Skin epidermis (tissue), 12 donors: ENCODE measurements around the gene ATP12A.

ENCODE experiments used
- H3K27ac ChIP-seq, 21 experiments: fragments of 200-600 bp; sonication (generic) in 11 of 21; one replicate each; pipeline ENCODE4 v1.5.0; 2020; ENCODE audit warnings: mild to moderate bottlenecking in 3 of 21, inconsistent platforms in 2 of 21, moderate library complexity in 2 of 21
- H3K4me3 ChIP-seq, 7 experiments: fragments of 200-600 bp; sonication (generic) in 2 of 7; one replicate each; pipeline ENCODE4 v1.5.0; 2020; ENCODE audit warnings: inconsistent platforms in 2 of 7, mild to moderate bottlenecking in 2 of 7, moderate library complexity in 1 of 7

ATP12A gene

DNA sequence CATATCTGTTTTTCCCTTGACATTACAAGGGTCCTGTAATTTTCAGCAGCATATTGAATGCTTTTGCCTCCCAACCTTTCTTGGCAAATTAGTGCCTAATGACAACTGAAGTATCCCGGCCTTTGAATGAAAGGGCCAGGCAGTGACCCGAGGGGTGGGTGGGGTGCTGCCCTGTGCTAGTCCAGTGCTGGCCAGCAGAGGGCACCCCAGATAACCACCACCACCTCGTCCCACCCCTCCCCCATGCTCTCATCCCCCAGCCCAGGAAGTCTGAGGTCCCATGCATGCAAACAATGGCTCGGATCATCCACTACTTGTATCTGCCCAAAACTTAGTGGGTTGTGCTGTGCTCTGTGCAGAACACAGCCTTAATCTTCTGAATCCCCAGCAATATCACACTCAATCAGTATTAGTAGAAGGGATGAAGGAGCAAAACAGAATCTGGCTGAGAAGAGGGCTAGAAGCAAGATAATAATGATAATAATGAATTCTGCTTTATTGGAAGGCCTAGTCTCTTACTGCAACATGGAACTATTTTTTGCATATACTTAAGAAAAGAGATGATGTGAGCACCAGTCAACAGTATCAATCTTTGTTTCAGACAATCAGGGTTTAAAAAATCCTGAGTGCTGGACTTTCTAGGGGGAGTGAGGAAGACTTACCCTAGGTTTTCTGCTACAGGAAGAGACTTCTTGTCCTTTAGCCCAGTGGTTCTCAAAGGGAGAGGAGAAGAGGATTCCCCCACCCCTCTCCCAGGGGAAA is 3.8 kb downstream of the ATP12A start:
- no peak overlapping the region for H3K4me3 ChIP-seq
- H3K27ac ChIP-seq = peak overlapping the region in 1 of 21 experiments; percentile 42

DNA sequence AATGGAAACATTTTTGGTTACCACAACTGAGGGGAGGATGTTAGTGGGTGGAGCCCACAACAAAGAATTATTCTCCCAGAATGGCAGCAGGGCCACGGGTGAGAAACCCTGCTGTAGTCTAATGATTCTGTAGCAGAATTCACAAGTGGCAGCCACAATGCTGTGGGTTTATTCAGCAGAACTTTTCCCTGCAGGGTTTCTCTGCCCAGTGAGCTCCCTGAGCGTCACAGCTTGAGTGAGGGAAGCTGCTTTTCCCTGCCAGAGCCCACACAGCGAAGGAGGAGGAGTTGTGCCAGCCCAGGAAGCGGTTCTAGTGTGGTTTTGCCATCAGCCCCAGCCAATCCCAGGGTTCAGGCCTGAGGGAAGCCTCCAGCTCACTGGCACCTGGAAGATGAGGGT is 4.4 kb downstream of the ATP12A start:
- Histone ChIP-seq H3K27ac (peak overlapping the region in 2 of 21 experiments; percentile 5 to 42), H3K4me3 (no peak overlapping the region)

DNA sequence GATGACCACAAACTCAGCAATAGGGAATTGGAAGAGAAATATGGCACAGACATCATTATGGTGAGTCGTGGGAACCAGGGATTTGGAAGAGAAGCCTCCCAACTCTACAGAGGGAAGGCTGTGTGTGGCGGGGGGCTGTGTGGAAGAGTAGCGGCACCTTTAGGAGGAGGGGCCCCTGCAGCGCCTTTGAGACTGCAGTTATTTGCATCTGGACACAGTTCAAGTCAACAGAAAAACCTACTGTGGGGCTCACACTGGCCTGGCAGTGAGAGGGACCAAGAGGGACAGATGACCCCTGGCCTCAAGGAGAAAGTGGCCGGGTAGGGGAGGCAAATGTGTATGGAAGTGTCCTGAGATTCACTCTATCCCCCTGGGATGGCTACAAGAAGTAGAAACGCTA is 5.1 kb downstream of the ATP12A start:
- Histone ChIP-seq H3K4me3 (no peak overlapping the region), H3K27ac (no peak overlapping the region)

DNA sequence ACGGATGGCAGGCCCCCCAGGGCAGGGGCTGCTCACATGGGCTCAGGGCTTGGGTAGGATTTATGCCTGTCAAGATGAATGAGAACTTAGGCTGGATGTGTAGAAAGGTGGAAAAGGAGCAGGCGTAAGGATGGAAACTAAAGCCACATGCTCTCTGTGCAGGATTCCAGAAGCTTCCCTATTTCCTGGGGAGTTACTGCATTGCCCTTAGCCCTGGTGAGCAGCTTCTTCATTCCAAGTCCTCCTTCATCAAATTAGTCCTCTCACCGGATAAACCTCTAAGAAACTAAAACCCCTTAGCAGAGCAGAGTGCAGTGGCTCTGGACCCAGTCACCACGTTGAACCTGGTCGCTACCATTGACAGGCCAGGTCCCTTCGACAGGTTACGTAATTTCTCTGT is 7.4 kb downstream of the ATP12A start:
- H3K4me3 ChIP-seq = no peak overlapping the region
- no peak overlapping the region for H3K27ac ChIP-seq

DNA sequence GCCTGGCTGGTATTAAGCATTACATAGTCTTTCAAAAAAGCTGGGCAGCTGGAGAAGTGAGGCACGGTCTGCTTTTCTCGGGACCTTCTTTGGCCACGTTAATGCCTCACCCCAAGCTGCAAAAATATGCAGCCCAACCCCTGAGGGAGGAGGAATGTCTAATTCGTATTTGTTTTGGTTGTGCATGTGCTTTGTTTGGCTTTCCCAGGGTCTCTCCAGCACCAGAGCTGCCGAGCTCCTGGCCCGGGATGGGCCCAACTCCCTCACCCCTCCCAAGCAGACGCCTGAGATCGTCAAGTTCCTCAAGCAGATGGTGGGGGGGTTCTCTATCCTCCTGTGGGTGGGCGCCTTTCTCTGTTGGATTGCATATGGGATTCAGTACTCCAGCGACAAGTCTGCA is 7.9 kb downstream of the ATP12A start:
- H3K4me3 ChIP-seq = no peak overlapping the region
- no peak overlapping the region for H3K27ac ChIP-seq

DNA sequence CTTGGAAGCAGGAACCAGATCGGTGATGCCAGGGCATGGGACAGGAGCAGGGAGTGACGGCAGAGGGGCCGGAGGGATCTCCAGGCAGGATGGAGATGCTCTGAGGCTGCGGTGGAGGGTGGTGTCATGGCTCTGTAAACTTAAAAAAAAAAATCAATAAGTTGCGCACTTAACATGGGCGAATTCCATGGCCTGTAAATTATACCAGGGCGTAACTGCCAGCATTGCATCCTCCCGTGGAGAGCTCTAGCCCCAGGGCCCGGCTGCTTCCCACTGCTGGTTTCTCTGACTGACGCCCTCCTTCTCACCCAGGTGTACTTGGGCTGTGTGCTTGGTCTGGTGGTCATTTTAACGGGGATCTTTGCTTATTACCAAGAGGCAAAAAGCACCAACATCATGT is 8.7 kb downstream of the ATP12A start:
- Histone ChIP-seq H3K4me3 (no peak overlapping the region), H3K27ac (no peak overlapping the region)

DNA sequence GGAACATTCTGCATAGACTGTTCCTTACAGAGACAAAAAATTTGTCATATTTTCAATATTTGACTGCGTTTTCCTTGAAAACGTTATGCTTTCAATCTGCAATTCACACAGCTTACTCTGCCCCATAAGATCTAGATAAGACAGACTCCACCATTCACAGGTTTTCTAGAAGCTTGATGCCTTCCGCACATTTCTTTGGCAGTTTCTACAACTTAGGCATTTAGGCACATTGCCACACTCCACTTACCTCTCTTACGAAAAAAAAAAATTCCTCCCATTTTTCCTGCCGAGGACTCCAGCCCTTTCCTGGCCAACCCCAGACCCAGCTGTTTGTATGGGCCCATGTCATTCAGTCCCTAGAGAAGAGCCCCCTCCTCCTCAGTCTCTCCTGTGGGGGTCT is 11.2 kb downstream of the ATP12A start:
- Histone ChIP-seq H3K4me3 (no peak overlapping the region), H3K27ac (no peak overlapping the region)

DNA sequence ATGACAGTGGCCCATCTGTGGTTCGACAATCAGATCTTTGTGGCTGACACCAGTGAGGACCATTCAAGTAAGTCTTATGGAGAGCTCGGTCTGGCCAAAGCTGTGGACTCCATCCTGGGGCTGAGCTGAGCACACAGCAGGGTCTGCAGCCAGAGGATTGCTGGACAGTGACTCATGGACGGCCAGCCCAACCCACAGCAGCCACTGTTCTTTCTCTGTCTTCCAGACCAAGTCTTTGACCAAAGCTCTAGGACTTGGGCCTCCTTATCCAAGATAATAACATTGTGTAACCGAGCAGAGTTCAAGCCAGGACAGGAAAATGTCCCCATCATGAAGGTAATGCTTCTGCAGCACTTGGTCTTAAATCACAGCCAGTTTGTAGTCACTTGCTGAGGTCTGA is 12.4 kb downstream of the ATP12A start:
- no peak overlapping the region for H3K4me3 ChIP-seq
- H3K27ac ChIP-seq = no peak overlapping the region

DNA sequence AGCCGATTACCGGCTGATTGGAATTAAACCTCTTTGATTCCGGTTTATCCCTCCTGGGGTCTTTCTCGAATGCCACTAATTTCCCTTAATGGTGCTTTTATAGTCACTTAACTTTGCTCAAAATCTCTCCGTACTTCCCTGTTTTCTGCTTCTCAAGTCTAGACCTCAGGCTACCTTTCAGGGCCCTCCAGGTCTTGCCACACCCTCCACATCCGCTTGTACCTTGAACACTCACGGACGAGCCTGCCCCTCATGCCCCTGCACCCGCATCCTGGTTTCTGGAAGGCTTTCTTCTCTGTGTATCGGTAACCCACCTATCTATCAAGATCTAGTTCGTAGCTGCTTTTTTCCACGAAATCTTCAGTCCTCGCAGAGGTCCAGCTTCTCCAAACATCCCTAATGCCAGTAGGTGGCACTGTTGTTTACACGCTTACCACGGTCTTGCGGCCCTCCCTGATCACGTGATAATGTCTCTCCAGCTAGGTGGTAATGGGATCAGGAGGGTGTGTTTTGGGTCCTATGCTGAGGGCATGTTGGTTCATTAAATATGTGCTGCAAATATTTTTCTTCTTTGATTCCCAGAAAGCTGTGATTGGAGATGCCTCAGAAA is 13.8 kb downstream of the ATP12A start:
- Histone ChIP-seq H3K4me3 (no peak overlapping the region), H3K27ac (no peak overlapping the region)

DNA sequence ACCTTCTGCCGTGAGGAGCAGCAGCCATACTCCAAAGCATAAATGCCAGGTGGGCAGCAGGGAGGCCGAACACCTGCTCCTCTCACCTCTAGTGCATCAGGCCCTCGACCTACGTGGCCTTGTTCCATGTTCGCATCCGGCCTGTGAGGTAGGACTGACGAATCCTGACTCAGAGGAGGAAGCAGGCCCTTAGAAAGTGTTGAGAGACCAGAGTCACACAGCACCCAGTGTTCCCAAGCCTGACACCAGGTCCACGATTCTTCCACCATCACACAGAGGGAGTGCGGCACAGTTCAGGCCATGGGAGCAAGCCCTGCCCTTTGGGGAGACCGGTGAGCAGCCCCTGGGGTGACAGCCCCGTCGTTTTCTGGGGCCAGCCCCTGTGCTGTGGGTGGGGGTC is 14.7 kb downstream of the ATP12A start:
- Histone ChIP-seq H3K27ac (no peak overlapping the region), H3K4me3 (no peak overlapping the region)

DNA sequence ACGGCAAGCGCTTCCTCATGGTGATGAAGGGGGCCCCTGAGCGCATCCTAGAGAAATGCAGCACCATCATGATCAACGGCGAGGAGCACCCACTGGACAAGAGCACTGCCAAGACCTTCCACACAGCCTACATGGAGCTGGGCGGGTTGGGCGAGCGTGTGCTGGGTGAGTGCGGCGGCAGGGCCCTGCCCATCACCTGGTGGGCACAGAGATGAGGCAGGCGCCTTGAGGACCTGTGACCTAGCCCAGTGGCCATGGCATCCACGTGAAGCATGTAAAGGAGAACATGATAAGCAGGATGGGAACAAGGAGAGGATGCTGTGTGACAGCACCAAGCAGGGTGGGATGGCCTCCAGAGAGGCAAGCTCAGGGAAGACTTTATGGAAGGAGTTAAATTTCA is 18.5 kb downstream of the ATP12A start:
- Histone ChIP-seq H3K27ac (no peak overlapping the region), H3K4me3 (no peak overlapping the region)

DNA sequence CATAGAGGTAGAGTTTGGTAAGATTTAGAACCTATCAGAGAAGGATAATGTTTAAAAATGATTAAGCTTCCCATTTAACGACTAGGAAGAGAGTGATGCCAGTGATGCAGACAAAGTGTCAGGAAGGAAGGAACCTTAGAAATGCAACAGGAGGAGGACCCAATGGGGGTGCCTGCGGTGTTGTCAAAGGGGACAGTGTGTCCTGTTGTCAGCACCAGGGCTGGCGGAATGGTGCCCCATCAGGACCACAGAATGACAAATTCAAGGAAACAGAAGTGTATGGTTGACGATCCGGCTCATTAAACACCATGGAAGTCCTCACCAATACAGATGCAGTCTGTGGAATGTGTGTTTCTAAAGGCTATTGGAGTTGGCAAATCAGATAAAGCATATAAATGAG is 19.3 kb downstream of the ATP12A start:
- Histone ChIP-seq H3K27ac (no peak overlapping the region), H3K4me3 (no peak overlapping the region)

DNA sequence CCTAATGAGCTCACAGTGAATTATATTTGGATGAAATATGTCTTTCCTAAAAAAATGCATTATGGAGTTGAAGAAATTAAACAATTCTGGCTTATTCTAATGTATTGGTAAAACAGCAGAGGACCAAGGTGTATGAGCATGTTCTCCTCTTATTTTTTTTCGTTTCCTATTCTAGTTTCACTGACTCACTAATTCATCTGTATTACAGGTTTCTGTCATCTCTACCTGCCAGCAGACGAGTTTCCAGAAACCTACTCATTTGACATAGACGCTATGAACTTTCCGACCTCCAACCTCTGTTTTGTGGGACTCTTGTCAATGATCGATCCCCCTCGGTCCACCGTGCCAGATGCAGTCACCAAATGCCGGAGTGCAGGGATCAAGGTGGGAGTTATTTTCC is 20.3 kb downstream of the ATP12A start:
- no peak overlapping the region for H3K4me3 ChIP-seq
- H3K27ac ChIP-seq = no peak overlapping the region

DNA sequence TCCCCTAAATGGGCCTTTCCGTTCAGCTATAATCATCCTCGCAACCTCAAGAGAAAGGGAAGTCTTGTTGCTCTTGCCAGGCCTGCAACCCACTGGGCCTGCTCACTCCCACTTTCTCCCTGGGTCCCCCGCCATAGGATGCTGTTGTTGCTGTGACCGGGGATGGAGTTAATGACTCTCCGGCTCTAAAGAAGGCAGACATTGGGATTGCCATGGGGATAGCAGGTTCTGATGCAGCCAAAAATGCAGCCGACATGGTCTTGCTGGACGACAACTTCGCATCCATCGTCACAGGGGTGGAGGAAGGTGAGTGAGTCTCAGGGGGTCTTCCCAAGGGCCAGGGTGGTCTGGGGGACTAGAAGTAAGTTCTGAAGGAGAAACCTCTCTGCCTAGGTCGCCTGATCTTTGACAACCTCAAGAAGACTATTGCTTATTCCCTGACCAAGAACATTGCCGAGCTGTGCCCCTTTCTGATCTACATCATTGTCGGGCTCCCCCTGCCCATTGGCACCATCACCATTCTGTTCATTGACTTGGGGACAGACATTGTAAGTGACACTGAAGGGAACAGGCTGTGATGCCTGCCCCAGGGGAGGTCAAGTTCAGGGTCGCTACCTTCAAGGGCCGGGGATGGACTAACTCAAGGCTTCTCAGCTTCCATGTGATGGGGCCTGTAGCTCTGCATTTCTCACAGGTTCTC is 26.8 kb downstream of the ATP12A start:
- H3K27ac ChIP-seq = no peak overlapping the region
- H3K4me3 ChIP-seq = no peak overlapping the region

DNA sequence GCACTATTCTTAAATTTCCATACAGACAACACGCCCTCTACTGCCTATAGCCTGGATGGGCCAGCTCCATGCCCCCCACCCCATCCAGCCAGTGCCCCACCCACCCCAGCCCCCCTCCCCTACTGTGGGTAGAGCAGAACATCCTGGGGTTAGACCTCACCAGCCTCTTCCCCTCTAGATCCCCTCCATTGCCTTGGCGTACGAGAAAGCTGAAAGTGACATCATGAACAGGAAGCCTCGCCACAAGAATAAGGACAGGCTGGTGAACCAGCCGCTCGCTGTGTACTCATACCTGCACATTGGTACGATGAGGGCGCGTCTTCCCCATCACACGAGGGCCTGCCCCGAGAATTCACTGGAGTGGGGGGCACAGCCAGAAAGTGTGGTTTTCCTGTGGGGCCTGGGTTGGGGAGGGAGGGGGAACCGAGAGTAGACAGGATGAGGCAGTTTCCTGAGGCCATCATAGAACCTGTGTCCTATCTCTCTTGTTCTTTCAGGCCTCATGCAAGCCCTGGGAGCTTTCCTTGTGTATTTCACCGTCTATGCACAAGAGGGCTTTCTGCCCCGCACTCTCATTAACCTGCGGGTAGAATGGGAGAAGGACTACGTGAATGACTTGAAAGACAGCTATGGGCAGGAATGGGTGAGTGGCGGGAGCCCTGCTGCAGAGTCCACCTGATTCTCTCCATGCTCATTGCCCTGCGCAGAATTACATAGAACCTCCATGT is 29.1 kb downstream of the ATP12A start:
- peak overlapping the region in 1 of 21 experiments; percentile 27 for H3K27ac ChIP-seq
- H3K4me3 ChIP-seq = no peak overlapping the region

DNA sequence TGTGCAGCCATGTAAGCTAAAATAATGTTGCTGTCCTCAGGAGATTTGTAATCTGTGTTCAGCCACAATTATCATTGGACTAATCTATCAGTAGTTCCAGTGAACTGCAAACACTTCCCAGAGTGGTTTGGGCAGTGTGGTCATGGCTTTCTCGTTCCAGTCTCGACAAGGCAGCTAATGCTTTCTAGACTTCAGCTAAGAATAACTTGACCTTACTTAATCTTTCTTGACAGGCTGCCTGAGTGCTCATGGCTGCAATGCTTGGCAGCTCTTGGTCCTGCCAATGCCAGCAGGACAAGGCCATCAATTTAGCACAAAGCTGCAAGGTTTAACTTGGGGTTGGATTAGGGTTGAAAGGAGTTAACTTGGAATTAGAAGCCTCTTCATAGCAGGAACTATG is 32.8 kb downstream of the ATP12A start:
- Histone ChIP-seq H3K4me3 (no peak overlapping the region), H3K27ac (no peak overlapping the region)

DNA sequence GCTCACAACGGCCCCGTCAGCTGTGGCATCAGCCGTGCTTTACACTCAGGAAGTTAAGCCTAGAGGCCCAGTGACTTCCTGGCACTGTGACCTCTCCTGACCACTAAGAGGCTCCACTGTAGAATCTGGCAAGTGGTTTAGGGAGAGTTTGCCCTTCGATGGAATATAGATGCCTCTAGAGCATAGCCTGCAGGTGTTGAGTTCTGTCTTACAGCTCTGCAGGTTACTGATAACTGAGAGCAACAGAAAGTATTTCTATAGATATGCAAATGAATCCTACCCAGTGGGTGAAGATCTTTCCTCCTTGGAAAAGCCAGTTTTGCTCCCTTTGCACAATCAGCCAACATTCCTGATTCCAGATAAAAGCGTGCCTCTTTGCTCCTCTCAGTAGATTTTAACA is 35.8 kb downstream of the ATP12A start:
- Histone ChIP-seq H3K4me3 (no peak overlapping the region), H3K27ac (no peak overlapping the region)

DNA sequence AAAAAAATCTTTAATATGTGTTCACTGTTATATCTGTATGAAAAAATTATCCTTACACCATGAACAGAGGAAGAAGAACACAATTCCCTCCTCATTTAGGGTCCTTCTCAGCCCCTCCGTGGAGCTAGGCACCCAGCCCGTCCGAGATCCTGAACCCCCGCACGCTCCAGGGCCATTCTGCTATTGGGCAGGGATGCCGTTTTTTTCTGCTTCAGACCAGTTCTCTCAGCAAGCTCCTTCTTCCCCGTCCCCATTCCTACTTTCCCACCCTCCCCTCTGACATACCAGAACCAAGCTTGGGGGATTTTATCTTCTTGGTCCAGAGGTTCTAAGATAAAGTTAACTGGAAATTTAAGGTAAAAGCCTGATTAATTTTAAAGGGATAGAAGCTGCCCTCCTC is 36.2 kb downstream of the ATP12A start:
- Histone ChIP-seq H3K27ac (no peak overlapping the region), H3K4me3 (no peak overlapping the region)

DNA sequence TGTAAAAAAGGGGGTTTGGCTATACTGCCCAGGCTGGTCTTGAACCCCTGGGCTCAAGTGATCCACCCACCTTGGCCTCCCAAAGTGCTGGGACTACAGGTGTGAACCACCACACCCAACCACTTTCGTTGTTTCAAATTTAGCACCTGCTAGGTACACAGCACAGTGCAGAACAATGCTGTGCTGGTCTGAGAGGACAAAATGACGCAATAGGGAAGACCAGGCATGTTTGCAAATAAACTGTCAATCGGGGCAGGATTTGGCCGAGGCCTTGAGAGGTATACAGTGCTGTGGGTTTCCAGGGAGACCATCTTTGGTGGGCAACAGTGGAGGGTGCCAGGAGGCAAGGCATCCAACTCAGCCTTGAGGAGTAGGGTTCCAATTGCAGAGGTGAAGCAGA is 37.0 kb downstream of the ATP12A start:
- Histone ChIP-seq H3K27ac (no peak overlapping the region), H3K4me3 (no peak overlapping the region)

DNA sequence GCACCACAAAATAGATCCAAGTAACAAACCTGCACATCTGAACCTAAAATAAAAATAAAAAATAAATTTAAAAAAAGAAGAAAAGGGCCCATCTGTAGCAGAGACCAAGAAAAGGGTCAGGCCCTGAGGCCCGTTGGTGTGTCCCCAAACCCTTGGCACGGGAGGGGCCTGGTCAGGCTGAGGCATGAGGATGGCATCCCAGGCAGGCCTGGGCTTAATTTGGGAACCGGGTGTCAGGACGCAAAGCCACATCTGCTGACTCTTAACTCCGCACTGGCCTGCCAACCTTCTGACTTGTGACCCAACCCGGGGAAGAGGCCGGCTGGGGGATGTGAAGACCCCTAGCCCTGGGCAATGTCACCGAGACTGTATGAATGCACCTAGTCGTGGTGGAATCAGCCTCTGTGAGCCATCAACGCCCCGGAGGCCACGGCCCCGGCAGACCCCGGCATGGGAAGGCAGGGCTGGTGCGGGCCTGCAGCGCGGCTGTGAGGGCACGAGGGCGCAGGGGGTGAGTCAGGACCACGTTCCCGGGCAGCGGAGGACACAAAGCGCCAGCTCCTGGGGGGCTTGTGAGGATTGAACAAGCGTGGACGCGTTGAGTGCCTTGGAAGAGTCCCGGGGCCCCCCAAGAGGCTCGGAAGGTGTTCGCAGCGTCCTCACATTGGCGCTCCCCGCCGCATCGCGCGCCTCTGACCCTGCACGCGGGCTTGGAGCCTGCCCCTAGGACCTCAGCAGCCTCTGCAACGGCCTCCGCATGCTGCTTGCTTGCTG is 38.2 kb downstream of the ATP12A start:
- Histone ChIP-seq H3K4me3 (no peak overlapping the region), H3K27ac (no peak overlapping the region)
